HG02970 (cell line): ENCODE data around the gene RMRP.

Experiments used
- ATAC-seq: cut with Tn5 transposase; IDR thresholded peaks from one replicate; pipeline ENCODE4 v1.9.1; 2021; ENCODE audit warnings: mild to moderate bottlenecking, moderate library complexity, moderate number of reproducible peaks; ENCODE audit not compliant: unreplicated experiment, low FRiP score

Gene RMRP

GRCh38 chr9:35667939-35668338 is 10.1 kb upstream of the RMRP start:
- no peak for ATAC-seq

DNA sequence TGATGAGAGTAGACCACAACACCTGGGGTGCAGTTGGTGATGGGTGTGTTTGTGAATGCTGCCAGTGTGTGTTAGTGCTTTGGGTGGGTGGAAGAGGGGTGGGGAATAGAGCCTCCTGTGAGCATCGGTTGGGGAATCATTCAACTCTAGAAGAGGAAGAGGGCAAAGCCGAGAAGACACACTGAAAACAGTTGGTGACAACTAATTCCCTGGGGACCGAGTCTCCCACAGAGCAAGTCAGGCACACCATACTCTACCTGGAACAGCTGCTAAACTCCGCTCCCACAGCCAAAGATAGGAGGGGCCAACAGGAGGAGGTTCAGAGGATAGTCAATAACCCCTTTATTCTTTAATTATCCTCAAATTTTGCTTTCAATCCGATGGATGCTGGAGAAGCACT is 8.7 kb upstream of the RMRP start:
- ATAC-seq: no peak

DNA sequence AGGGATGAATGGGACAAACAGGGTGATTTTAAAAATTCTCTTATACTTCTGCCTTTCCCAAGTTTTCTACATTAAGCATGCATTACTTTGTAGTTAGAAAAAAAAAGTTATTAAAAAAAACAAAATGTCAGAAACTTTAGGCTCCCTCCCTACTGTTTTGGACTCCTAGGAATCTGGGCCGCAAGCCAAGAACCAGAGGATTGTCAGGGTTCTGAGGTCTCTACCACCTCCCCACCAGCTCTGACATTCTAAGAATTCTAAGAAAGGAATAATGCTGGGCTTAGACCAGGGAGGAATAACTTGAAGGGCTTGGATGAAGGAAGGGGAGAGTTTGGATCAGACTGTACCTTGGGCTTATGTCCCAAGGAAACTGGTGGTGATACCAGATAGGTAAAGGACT is 8.2 kb upstream of the RMRP start:
- no peak for ATAC-seq

GRCh38 chr9:35665471-35665818 is 7.6 kb upstream of the RMRP start:
- no peak for ATAC-seq

DNA sequence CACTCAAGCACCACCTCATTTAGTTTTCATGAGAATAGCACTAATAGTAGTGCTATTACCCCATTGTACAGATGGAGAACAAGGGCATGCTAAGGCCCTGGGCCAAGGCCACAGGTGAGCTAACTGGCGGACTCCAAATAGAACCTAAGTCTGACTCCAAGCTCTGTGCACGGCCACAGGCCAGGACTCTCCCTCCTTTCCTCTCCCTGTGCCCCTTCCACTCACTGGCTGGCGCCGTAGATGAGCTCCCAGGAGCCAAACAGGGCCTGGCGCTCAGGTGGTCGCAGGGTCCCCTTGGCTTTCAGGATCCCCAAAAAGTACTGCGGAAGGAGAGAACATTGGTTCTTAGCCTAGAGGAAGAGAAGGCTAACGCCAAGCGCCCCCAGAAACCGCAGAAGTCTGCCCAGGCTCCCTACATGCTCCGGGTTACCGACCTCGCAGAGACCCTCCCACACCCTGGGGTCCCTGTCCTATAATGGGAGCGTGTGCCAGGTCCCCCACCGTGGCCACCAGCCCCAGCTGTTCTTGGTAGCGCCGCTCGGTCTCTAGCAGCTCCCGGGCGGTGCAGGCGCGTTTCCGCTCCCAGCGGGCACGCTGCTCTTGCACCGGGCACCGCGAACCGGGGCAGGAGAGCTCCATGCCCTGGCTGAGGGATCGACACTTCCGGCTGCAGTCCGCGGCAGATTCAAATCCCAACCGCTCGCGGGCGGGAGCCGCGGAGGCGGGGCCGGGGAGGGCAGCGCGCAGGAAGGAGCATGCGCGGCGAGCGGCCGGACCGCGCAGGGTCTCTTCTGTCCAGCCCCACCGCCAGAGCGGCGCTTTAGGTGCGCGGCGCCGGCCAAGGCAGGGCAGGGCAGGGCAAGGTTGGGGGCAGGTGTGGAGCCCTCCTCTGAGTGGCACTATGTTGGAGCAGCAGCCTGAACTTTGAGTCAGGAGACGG is 7.0 kb upstream of the RMRP start, which contains the start of gene ARHGEF39:
Gene ARHGEF39 (minus strand): TSS at position 665 of the 940 bp plus-strand sequence. CDS start 26 bp downstream, at position 639.
- ATAC-seq: no peak

- no peak for ATAC-seq
These were observed 4.6 kb upstream of the RMRP start for GRCh38 chr9:35662437-35662836.

- no peak for ATAC-seq
These were observed 4.0 kb upstream of the RMRP start for GRCh38 chr9:35661756-35662350.

DNA sequence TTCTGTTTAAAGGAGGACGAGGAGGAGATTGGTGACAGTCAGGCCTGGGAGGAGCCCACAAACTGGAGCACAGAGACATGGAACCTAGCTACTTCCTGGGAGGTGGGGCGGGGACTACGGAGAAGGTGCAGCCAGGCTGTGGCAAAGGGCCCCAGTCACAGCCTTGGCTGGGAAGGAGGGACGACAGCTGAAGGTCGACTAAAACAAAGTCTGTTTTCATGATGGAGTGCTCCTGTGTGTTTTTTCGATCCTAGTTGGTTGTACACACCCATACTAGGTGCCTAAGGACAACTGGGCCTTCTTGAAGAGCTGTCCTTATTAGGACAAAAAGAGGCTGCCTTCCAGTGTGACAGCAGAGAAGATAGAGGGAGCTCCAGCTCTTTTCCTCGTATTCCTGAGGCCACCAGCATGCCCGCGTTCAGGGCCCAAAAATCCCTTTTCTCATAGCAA is 3.2 kb upstream of the RMRP start:
- ATAC-seq: no peak

DNA sequence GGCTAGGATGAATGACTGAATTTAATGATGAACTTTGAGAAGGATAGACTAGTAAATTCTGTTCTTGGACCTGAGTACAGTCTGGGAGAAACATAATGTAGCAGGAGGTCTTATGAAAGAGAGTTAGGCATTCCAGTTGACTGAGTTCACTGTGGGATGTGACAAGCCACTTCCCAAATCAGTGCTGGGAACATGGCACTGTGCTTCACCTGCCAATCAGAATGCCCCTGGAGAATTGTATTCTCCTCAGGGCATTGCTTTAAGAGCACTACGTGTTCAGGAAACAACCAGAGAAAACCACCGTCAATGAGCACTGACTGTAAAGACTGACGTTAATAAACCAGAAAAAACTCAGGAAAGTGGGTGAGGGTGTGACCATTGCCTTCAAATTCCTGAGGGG is 1.5 kb upstream of the RMRP start:
- no peak for ATAC-seq

DNA sequence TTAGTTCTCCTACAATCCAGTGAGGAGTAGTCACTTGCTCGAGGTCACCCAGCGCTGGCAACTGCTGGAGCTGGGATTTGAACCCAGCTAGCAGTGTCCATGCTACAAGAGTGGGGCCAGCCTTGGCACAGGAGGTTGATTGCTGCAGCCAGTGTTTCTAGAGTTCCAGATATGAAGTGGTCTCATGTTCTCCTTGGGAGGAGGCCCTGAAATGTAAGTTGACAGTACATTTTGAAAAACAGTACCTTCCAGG is 1.1 kb upstream of the RMRP start:
- no peak for ATAC-seq

DNA sequence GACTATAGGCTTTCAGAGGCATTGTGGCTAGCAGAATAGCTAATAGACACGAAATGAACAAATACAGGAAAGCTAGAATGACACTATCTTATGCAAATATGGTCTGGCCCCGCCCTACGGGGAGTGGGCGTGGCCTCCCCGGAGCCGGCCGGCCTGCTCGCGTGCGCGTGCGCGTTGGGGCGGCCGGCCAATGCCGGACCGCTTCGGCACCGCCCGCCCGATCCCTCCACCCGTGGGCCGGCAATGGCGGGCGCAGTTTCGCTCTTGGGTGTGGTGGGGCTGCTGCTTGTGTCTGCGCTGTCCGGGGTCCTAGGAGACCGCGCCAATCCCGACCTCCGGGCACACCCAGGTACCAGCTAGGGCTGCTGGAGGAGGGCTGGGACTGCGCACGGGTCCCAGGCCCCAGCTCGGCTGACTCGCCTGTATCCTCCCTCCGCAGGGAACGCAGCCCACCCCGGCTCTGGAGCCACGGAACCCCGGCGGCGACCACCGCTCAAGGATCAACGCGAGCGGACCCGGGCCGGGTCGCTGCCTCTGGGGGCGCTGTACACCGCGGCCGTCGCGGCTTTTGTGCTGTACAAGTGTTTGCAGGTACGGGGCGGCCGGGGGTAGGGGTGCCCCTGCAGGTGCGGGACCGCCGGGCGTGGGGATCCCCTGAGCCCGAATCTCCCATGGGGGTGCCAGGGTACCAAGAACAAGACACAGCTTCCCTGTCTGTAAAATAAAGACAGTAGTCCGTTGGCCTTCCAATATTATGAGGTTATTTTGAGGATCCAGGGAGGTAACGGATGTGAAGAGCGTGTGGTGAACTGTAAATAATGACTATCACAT is 533 bp upstream of the RMRP start, which contains the start of gene CCDC107:
Gene CCDC107 (plus strand): TSS at position 156 of the 831 bp plus-strand sequence. CDS start 88 bp downstream, at position 244.
- ATAC-seq: peak; percentile 69

DNA sequence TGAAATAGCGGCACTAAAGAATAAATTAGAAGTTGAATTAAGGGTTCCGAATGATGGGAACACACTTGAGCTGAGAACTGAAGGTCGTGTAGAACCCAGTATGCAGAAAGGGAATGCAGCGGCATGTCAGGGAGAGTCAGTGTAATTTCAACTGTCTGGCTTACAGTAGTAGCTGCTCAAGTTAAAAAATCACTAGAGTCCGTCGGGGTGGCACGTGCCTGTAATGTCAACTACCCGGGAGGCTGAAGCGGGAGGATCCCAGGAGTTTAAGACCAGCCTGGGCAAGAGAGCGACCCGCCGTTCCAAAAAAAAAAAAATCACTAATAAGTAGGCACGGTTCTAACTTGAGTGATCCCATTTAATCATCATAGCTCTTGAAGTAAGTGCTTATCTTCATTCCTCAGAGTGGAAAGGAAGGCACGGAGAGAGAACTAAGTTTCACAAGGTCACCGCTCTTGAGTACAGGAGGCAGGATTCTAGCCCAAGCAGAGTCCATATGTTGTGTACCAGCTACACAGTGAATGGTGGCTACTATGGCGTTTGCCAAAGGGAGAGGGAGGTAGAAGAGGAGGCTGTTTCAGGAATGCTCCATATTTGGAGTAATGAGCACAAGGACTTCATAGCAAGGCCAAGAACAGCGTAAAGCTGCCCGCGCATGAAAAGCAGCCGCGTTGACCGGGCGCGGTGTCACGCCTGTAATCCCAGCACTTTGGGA is 831 bp downstream of the RMRP start:
- no peak for ATAC-seq

GRCh38 chr9:35656348-35656747 is 1.5 kb downstream of the RMRP start:
- ATAC-seq: no peak

DNA sequence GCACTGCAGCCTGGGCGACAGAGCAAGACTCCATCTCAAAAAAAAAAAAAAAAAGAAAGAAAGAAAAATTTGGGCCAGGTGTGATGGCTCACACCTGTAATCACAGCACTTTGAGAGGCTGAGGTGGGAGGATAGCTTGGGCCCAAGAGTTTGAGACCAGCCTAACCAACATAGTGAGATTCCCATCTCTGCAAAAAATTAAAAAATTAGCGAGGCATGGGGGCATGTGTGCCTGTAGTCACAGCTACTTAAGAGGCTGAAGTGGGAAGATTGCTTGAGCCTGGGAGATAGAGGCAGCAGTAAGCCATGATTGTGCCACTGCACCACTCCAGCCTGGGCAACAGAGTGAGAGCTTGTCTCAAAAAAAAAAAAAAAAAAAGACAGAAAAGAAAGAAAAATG is 4.2 kb downstream of the RMRP start:
- no peak for ATAC-seq

DNA sequence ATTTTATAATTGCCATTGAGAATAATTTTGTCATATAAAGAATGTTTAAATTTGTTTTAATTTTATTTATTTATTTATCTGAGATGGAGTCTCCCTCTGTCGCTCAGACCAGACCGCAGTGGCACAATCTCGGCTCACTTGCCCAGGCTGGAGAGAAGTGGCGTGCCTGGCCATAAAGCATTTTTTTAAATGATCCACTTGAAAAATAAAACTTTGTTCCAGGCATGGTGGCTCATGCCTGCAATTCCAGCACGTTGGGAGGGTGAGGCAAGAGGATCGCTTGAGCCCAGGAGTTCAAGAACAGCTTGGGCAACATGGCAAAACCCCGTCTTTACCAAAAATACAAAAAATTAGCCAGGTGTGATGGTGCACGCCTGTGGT is 5.0 kb downstream of the RMRP start:
- no peak for ATAC-seq

DNA sequence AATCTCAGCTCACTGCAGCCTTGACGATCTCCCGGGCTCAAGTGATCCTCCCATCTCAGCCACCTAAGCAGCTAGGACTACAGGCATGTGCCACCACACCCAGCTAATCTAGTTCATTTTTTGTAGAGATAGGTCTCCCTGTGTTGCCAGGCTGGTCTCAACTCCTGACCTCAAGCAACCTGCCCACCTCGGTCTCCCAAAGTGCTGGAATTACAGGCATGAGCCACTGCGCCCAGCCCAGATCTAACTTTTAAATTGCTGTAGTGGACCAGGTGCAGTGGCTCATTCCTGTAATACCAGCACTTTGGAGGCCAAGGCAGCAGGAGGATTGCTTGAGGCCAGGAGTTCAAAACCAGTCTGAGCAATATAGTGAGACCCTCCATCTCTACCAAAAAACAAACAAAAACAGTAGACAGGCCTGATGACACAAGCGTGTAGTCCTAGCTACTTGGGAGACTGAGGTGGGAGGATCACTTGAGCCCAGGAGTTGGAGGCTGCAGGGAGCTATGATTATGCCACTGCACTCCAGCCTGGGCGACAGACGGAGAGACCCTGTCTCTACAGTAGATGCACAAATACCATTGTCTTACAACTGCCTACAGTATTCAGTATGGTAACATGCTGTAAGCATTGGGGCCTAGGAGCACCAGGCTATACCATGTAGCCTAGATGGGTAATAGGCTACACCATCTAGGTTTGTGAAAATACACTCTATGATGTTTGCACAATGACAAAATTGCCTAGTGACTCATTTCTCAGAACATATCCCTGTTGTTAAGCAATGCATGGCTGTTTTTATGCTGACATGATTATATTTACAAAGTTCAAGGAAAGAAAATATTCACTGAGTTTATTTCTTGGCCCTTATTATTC is 5.6 kb downstream of the RMRP start:
- ATAC-seq: no peak

GRCh38 chr9:35650341-35651158 is 7.3 kb downstream of the RMRP start, which contains the start of gene SIT1:
TSS of gene SIT1 (minus strand) at chr9:35650931. CDS start at chr9:35650853, 78 bp downstream.
- ATAC-seq: no peak

- ATAC-seq: no peak
These were observed 8.1 kb downstream of the RMRP start for GRCh38 chr9:35649431-35650340.
